HCT116 (cell line): Measurements from ENCODE around the gene ATP2A3. TPM values are rescaled to one million over a fixed set of nuclear protein-coding genes. Genes with fewer than 3 reads are reported as not detected.

Experiments used
- ATAC-seq: fragments of 200-7000 bp; cut with Tn5 transposase; 2 replicates; pipeline ENCODE4 v1.9.1; 2020; ENCODE audit warnings: mild to moderate bottlenecking, moderate library complexity
- BruUV-seq: library from RNA; stranded (reverse); fragments of 400-500 nt; replicated peaks from 2 replicates; lab custom pipeline; 2021; lab: Mats Ljungman, UMichigan
- CTCF ChIA-PET: fragments of 300-600 bp; sonication (Branson Sonifier 250); formaldehyde crosslinking; loops from one replicate; lab custom pipeline; 2021; ENCODE audit warnings: antibody characterized with exemption; lab: Charles Lee
- POLR2A ChIA-PET: fragments of 300-600, 350-600 bp; sonication (Branson Sonifier 250); formaldehyde crosslinking; loops from one replicate; lab custom pipeline; 2021; ENCODE audit warnings: antibody characterized with exemption; lab: Charles Lee
- RAD21 ChIA-PET, 2 experiments: fragments of 300-600 bp; sonication (Branson Sonifier 250); formaldehyde crosslinking; loops; one replicate each; lab custom pipeline; 2023; ENCODE audit warnings: low total read pairs in 2 of 2; ENCODE audit not compliant: uncharacterized antibody in 2 of 2, unreplicated experiment in 2 of 2, low non-redundant PET in 1 of 2; lab: Charles Lee
- DNase-seq: peaks from one replicate; pipeline ENCODE4 v3.0.0-alpha.2; 2010; ENCODE audit warnings: low read depth, low spot score
- H2AFZ ChIP-seq: fragments of 200-600 bp; shearing (Covaris generic), sonication (generic); 2 replicates; pipeline ENCODE4 v1.6.1; 2017; ENCODE audit warnings: low read depth, mixed run types, mixed read lengths, antibody characterized with exemption, low read length; ENCODE audit not compliant: poor library complexity, severe bottlenecking
- H3K27ac ChIP-seq: 2 replicates; pipeline ENCODE4 v1.5.1; 2012; ENCODE audit warnings: low read depth, low read length
- H3K27me3 ChIP-seq: fragments of 200-600 bp; sonication (generic); 2 replicates; pipeline ENCODE4 v1.6.1; 2016; ENCODE audit warnings: mixed run types, low read length, mixed read lengths; ENCODE audit not compliant: insufficient read depth
- H3K36me3 ChIP-seq, 2 experiments: fragments of 200-500 bp in 1 of 2; fragments of 200-600 bp in 1 of 2; sonication (Bioruptor generic) in 1 of 2; sonication (generic) in 1 of 2; 2 replicates each; pipeline versions ENCODE4 v1.5.1 to v1.6.1; 2014 to 2016; ENCODE audit warnings: low read length in 2 of 2, inconsistent platforms in 1 of 2, mixed read lengths in 1 of 2, mixed run types in 1 of 2; ENCODE audit not compliant: insufficient read depth in 2 of 2, control insufficient read depth in 1 of 2
- H3K4me1 ChIP-seq, 2 experiments: fragments of 200-600 bp in 1 of 2; sonication (generic) in 1 of 2; 2 replicates each; pipeline versions ENCODE4 v1.5.1 to v1.6.1; 2012 to 2017; ENCODE audit warnings: low read length in 2 of 2, inconsistent platforms in 1 of 2, mild to moderate bottlenecking in 1 of 2, mixed read lengths in 1 of 2, mixed run types in 1 of 2, moderate library complexity in 1 of 2; ENCODE audit not compliant: insufficient read depth in 2 of 2, control insufficient read depth in 1 of 2
- H3K4me2 ChIP-seq: fragments of 200-600 bp; sonication (generic); 2 replicates; pipeline ENCODE4 v1.6.1; 2017; ENCODE audit warnings: mixed run types, low read length, mixed read lengths
- H3K4me3 ChIP-seq, 2 experiments: fragments of 200-600 bp in 1 of 2; sonication (generic) in 1 of 2; replicated peaks in 1 of 2; 2 replicates each; pipeline ENCODE4 v1.5.1; 2011 to 2016; ENCODE audit warnings: low read length in 2 of 2, control low read depth in 1 of 2, low read depth in 1 of 2, mild to moderate bottlenecking in 1 of 2, mixed read lengths in 1 of 2, mixed run types in 1 of 2
- H3K79me2 ChIP-seq: fragments of 200-600 bp; sonication (generic); 2 replicates; pipeline ENCODE4 v1.6.1; 2017; ENCODE audit warnings: mild to moderate bottlenecking, mixed run types, low read length, moderate library complexity, mixed read lengths; ENCODE audit not compliant: insufficient read depth
- H3K9ac ChIP-seq: fragments of 200-600 bp; sonication (generic); 2 replicates; pipeline ENCODE4 v1.6.1; 2016; ENCODE audit warnings: low read length, mixed read lengths
- H3K9me2 ChIP-seq: fragments of 200-600 bp; sonication (generic), shearing (Covaris generic); 2 replicates; pipeline ENCODE4 v1.6.1; 2017; ENCODE audit warnings: mixed run types, mild to moderate bottlenecking, moderate library complexity; ENCODE audit not compliant: insufficient read depth
- H3K9me3 ChIP-seq, 2 experiments: fragments of 200-500 bp in 1 of 2; fragments of 200-600 bp in 1 of 2; sonication (Bioruptor generic) in 1 of 2; sonication (generic) in 1 of 2; 2 replicates each; pipeline ENCODE4 v1.6.1; 2014 to 2017; ENCODE audit warnings: low read length in 2 of 2, mixed read lengths in 2 of 2, inconsistent platforms in 1 of 2, low read depth in 1 of 2, mild to moderate bottlenecking in 1 of 2, mixed run types in 1 of 2, moderate library complexity in 1 of 2; ENCODE audit not compliant: control insufficient read depth in 1 of 2, insufficient read depth in 1 of 2
- H4K20me1 ChIP-seq: fragments of 200-600 bp; sonication (generic), shearing (Covaris generic); 2 replicates; pipeline ENCODE4 v1.6.1; 2017; ENCODE audit warnings: mixed run types, mild to moderate bottlenecking, moderate library complexity; ENCODE audit not compliant: insufficient read depth
- CBX3 ChIP-seq: IDR thresholded peaks from 2 replicates; pipeline ENCODE4 v1.6.1; 2012; ENCODE audit warnings: low read depth
- EGR1 ChIP-seq: IDR thresholded peaks from 2 replicates; pipeline ENCODE4 v1.6.1; 2012; ENCODE audit warnings: low read depth
- ELF1 ChIP-seq: IDR thresholded peaks from 2 replicates; pipeline ENCODE4 v1.6.1; 2012; ENCODE audit warnings: low read depth, borderline replicate concordance
- FOSL1 ChIP-seq: IDR thresholded peaks from 2 replicates; pipeline ENCODE4 v1.6.1; 2012; ENCODE audit warnings: low read depth
- POLR2A ChIP-seq: IDR thresholded peaks from 2 replicates; pipeline ENCODE4 v1.7.0; 2011; ENCODE audit warnings: borderline replicate concordance; ENCODE audit not compliant: insufficient read depth, insufficient read length; ENCODE audit errors: extremely low read depth
- POLR2AphosphoS5 ChIP-seq: IDR thresholded peaks from 2 replicates; pipeline ENCODE4 v1.6.1; 2011; ENCODE audit warnings: mild to moderate bottlenecking, low read depth, low read length, moderate library complexity
- SIN3A ChIP-seq: IDR thresholded peaks from 2 replicates; pipeline ENCODE4 v1.6.1; 2012; ENCODE audit warnings: low read depth
- SP1 ChIP-seq: IDR thresholded peaks from 2 replicates; pipeline ENCODE4 v1.6.1; 2012; ENCODE audit warnings: low read depth
- SRF ChIP-seq: IDR thresholded peaks from 2 replicates; pipeline ENCODE4 v1.6.1; 2012; ENCODE audit warnings: low read depth
- YY1 ChIP-seq: IDR thresholded peaks from 2 replicates; pipeline ENCODE4 v1.6.1; 2011; ENCODE audit warnings: low read length, low read depth, moderate library complexity, mild to moderate bottlenecking; ENCODE audit not compliant: insufficient replicate concordance; ENCODE audit errors: extremely low read depth
- ZNF274 ChIP-seq: fragments of 200-500 bp; sonication (Bioruptor generic); IDR thresholded peaks from 2 replicates; pipeline ENCODE4 v1.6.1; 2014; ENCODE audit warnings: mild to moderate bottlenecking, low read depth, low read length, inconsistent platforms
- intact Hi-C: fragments of 100-400 bp; cut with micrococcal nuclease; formaldehyde crosslinking; loops from 2 replicates; pipeline ENCODE4 v1.10.0; 2022
- total RNA-seq: library from RNA; stranded (reverse); gene quantifications from one replicate; pipeline ENCODE4 v1.2.1, GENCODE V29; 2021; ENCODE audit not compliant: unreplicated experiment
- TF ChIP-seq, protein P1 (sequence below): IDR thresholded peaks from 2 replicates; pipeline ENCODE4 v1.6.1; 2011; ENCODE audit warnings: mild to moderate bottlenecking, low read length, moderate library complexity; ENCODE audit not compliant: insufficient replicate concordance; ENCODE audit errors: extremely low read depth
- TF ChIP-seq, protein P2 (sequence below): IDR thresholded peaks from 2 replicates; pipeline ENCODE4 v1.6.1; 2012
- TF ChIP-seq, protein P3 (sequence below): IDR thresholded peaks from 2 replicates; pipeline ENCODE4 v1.6.1; 2012; ENCODE audit warnings: low read depth

Gene ATP2A3
- total RNA-seq, 1 experiment from 2014 or later, result 23.1 TPM

DNA sequence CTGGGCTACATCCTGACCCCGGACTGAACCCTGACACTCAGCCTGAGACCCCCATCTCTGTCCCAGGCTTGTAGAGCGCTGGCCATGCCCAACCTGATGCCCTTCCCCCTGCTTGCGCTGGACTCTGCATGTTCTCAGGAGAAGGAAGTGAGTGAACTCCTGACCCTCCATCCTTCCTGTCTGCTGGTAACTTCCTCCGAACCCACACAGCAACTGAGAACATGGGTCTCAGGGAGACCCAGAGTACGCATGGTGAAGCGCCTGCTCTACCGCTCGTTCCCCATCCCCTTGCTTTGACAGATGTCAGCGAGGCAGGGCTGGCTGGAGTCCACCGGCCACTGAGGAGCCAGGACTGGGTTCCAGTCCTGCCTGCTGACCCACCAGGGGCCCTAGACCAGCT, 77.5 kb downstream of the ATP2A3 start:
- no TSS peak for BruUV-seq
- Histone ChIP-seq H3K9me2 (no peaks in the 10 kb centered on the region), H3K27ac (peak overlapping the region; percentile 83; the same call in 1 of the 2 replicates), H3K4me1 (peaks cover 57 to 64% of the 10 kb centered on the region in 2 experiments), H4K20me1 (no peaks in the 10 kb centered on the region), H3K4me2 (peak overlapping the region; percentile 61), H3K27me3 (no peaks in the 10 kb centered on the region), H3K4me3 (no peak overlapping the region), H3K79me2 (peaks cover 16% of the 10 kb centered on the region; the same call in 1 of the 2 replicates), H3K9me3 (no peaks in the 10 kb centered on the region), H2AFZ (no peak overlapping the region), H3K9ac (peak overlapping the region; percentile 63; the same call in 1 of the 2 replicates), H3K36me3 (peaks cover 4 to 13% of the 10 kb centered on the region in 2 experiments; a peak in 2 of 4 replicates)
- ATAC-seq, result no peak
- ChIA-PET RAD21 (no interaction called here), POLR2A (no interaction called here), CTCF (no interaction called here)
- intact Hi-C loops, result no loop called here
- no peak for DNase-seq
- no peak for TF ChIP-seq POLR2A
- no peak for TF ChIP-seq ZNF274
- TF ChIP-seq YY1, result no peak
- no peak for TF ChIP-seq EGR1
- no peak for TF ChIP-seq FOSL1
- TF ChIP-seq, protein P1, sequence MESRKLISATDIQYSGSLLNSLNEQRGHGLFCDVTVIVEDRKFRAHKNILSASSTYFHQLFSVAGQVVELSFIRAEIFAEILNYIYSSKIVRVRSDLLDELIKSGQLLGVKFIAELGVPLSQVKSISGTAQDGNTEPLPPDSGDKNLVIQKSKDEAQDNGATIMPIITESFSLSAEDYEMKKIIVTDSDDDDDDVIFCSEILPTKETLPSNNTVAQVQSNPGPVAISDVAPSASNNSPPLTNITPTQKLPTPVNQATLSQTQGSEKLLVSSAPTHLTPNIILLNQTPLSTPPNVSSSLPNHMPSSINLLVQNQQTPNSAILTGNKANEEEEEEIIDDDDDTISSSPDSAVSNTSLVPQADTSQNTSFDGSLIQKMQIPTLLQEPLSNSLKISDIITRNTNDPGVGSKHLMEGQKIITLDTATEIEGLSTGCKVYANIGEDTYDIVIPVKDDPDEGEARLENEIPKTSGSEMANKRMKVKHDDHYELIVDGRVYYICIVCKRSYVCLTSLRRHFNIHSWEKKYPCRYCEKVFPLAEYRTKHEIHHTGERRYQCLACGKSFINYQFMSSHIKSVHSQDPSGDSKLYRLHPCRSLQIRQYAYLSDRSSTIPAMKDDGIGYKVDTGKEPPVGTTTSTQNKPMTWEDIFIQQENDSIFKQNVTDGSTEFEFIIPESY, result no peak
- TF ChIP-seq ELF1, result no peak
- TF ChIP-seq SRF, result no peak
- TF ChIP-seq, protein P2, sequence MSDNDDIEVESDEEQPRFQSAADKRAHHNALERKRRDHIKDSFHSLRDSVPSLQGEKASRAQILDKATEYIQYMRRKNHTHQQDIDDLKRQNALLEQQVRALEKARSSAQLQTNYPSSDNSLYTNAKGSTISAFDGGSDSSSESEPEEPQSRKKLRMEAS, result no peak
- no peak for TF ChIP-seq SIN3A
- TF ChIP-seq SP1, result no peak
- TF ChIP-seq, protein P3, sequence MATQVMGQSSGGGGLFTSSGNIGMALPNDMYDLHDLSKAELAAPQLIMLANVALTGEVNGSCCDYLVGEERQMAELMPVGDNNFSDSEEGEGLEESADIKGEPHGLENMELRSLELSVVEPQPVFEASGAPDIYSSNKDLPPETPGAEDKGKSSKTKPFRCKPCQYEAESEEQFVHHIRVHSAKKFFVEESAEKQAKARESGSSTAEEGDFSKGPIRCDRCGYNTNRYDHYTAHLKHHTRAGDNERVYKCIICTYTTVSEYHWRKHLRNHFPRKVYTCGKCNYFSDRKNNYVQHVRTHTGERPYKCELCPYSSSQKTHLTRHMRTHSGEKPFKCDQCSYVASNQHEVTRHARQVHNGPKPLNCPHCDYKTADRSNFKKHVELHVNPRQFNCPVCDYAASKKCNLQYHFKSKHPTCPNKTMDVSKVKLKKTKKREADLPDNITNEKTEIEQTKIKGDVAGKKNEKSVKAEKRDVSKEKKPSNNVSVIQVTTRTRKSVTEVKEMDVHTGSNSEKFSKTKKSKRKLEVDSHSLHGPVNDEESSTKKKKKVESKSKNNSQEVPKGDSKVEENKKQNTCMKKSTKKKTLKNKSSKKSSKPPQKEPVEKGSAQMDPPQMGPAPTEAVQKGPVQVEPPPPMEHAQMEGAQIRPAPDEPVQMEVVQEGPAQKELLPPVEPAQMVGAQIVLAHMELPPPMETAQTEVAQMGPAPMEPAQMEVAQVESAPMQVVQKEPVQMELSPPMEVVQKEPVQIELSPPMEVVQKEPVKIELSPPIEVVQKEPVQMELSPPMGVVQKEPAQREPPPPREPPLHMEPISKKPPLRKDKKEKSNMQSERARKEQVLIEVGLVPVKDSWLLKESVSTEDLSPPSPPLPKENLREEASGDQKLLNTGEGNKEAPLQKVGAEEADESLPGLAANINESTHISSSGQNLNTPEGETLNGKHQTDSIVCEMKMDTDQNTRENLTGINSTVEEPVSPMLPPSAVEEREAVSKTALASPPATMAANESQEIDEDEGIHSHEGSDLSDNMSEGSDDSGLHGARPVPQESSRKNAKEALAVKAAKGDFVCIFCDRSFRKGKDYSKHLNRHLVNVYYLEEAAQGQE, result no peak
- TF ChIP-seq CBX3, result no peak
- no peak for TF ChIP-seq POLR2AphosphoS5
